Cardiac septum (tissue), 1 donor: ENCODE measurements around the gene NLRX1. TPM values are rescaled to one million over a fixed set of nuclear protein-coding genes. Genes with fewer than 3 reads are reported as not detected.
"Not testable (repeated sequence)": the region's sequence is repeated elsewhere in the genome, so short reads cannot be mapped to it uniquely, and the experiment has no call there.

Experiments used
- DNase-seq: peaks from one replicate; pipeline ENCODE4 v3.0.0-alpha.2; 2020; ENCODE audit warnings: low spot score
- intact Hi-C: fragments of 100-400 bp; cut with DNase I; formaldehyde crosslinking; loops from one replicate; pipeline ENCODE4 v1.14.0; 2022
- total RNA-seq: library from RNA; stranded (reverse); fragmentation: NEBNext Ultra II Directional; extraction: Animal tissue kit (Norgen Biotek cat#: 25700); gene quantifications from one replicate; pipeline ENCODE4 v1.2.1, GENCODE V29; 2021
- donor health status: DM: no; HTN: no; CAD: no.

Gene NLRX1
- total RNA-seq, 1 donor from 2014 or later, result 25.4 TPM

- no peak for DNase-seq
- intact Hi-C loops, result loop anchor here (5.0 kb wide), 2 partner anchors 47 to 172 kb away; no protein-coding TSS in a partner anchor
Measured at GRCh38 chr11:119149786-119150275, 18.7 kb upstream of the NLRX1 start.

GRCh38 chr11:119152043-119152442, 16.5 kb upstream of the NLRX1 start:
- DNase-seq, result no peak
- intact Hi-C loops, result no loop called here

DNA sequence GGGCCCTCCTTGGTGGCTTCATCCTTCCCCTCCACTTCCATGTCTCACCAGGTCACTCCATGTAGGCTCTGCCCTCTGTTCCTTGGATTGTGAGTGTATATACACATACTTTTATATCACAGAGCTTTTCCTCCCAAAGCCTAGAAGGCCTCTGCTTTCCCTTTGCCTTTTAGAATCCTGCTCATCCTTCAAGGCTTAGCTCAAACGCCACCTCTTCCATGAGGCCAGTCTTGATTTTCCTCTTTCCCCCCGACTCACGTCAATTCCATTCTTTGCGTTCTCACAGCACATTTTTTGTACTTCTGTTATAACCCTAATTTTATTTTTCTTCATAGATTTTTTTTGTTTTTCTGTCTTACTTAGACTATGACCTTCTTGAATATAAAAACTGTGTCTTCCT, 15.9 kb upstream of the NLRX1 start:
- intact Hi-C loops, result no loop called here
- DNase-seq, result no peak

GRCh38 chr11:119153049-119153818, 15.3 kb upstream of the NLRX1 start:
- intact Hi-C loops, result no loop called here
- no peak for DNase-seq

DNA sequence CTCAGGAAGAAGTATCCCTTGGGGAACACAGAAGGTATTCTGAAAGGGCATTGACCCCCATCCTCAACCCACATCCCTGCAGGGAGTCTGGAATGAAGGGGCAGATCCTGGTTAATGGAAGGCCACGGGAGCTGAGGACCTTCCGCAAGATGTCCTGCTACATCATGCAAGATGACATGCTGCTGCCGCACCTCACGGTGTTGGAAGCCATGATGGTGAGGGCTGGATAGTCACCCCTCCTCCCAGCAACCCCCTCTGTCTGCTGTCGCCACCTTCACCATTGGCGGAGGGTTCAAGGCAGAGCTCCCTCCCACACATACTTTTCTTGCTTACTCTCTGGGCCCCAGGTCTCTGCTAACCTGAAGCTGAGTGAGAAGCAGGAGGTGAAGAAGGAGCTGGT, 14.3 kb upstream of the NLRX1 start:
- intact Hi-C loops, result no loop called here
- no peak for DNase-seq

GRCh38 chr11:119155733-119156492, 12.6 kb upstream of the NLRX1 start:
- DNase-seq, result no peak

DNA sequence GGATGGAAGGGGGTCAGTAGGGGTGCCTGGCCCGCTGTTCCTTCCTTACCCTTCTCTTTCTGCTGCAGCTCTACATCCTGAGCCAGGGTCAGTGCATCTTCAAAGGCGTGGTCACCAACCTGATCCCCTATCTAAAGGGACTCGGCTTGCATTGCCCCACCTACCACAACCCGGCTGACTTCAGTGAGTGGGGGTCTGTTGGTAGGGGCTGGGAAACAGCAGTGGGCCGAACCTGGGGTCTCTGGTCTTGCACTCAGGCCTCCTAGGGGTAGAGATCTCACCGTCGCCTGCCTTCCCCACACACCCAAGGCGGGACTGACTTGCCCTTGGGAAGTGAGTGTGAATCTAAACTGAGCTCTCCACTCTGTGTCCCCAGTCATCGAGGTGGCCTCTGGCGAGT, 12.0 kb upstream of the NLRX1 start:
- intact Hi-C loops, result no loop called here
- DNase-seq, result no peak

More at GRCh38 chr11:119155733-119156492, 12.6 kb upstream of the NLRX1 start:
- intact Hi-C loops, result no loop called here

- intact Hi-C loops, result no loop called here
- no peak for DNase-seq
Measured at GRCh38 chr11:119157063-119157462, 11.5 kb upstream of the NLRX1 start.

DNA sequence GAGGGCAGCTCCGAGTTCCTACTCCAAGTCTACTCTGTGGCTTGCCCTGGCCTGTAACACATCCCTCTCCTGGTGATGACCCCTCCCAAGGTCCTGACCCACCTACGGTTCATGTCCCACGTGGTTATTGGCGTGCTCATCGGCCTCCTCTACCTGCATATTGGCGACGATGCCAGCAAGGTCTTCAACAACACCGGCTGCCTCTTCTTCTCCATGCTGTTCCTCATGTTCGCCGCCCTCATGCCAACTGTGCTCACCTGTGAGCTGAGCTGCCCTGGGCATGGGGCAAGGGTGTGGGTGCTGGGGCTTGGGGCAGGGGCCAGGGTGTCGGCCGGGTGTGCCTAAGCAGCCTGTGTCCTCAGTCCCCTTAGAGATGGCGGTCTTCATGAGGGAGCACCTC, 10.1 kb upstream of the NLRX1 start:
- no peak for DNase-seq
- intact Hi-C loops, result no loop called here

GRCh38 chr11:119160151-119160550, 8.4 kb upstream of the NLRX1 start:
- no peak for DNase-seq
- intact Hi-C loops, result no loop called here

DNA sequence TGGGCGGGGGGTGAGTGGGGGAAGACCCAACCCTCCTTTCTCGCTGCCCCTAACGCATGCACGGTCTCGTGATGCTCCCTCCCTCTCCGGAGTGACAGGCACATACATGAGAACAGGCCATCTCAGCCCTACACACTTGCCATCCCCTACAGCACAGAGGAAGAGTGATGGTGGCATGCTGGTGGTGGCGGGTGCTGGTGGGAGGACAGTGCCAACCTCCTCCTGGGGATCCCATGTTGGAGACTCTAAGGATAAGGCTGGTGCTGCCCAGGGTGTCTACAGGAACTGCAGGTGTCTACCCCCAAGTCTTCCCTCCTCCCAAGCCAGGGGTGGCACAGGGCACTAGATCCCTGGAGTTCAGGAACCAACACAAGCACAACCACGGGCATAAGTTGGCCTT, 6.7 kb upstream of the NLRX1 start:
- DNase-seq, result no peak
- intact Hi-C loops, result no loop called here

DNA sequence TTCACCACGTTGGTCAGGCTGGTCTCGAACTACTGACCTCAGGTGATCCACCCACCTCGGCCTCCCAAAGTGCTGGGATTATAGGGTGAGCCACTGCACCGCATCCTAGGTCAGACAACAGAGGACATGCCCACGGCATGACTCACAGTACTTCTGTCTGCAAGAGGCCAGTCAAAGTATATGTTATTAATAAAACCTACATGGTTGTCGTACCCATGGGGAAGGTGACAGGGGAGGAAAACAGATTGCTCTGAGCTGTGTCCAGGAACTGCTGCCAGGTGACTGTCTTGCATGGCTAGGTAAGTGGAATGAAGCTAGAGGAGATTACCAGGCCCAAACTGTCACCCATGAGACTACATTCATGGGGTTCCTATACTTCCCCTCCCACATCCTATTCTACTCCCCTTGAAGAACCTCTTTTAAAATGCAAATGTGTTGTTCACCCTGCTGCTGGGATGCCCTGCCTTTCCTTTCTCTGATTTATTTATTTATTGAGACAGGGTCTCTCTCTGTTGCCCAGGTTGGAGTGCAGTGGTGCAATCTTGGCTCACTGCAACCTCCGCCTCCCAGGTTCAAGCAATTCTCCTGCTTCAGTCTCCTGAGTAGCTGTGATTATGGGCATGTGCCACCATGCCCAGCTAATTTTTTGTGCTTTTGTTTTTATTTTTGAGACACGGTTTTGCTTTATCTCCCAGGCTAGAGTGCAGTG, 2.0 kb upstream of the NLRX1 start:
- intact Hi-C loops, result no loop called here
- DNase-seq, result no peak

- intact Hi-C loops, DNase-seq: not testable (repeated sequence)
Measured at GRCh38 chr11:119167077-119167458, 1.5 kb upstream of the NLRX1 start.

- intact Hi-C loops, result loop anchor here (2.0 kb wide), 1 partner anchor 37 kb away; no protein-coding TSS in a partner anchor
- DNase-seq, result no peak
Measured at GRCh38 chr11:119167933-119168332, 592 bp upstream of the NLRX1 start.

GRCh38 chr11:119169282-119169719, 776 bp downstream of the NLRX1 start:
- DNase-seq, result no peak
- intact Hi-C loops, result loop anchor here (2.0 kb wide), 1 partner anchor 36 kb away; no protein-coding TSS in a partner anchor

DNA sequence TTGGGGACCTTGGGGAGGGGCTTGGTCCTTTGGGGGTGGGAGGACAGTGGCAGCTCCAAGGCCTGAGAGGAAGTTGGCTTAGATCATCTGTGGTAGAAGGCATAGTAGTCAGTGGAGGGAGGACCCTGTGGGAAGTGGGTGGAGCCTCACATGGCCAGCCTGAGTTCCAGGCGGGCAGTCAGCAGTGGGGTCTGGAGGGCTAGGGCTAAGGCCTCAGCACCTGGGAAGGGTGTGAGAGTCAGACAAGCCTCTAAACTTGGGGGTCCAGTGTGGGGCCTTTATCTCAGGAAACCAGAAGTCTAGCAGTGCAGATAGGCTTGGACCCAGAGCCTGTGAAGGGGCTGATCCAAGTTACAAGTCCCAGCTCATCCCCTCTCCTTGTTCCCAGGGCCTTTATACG, 4.0 kb downstream of the NLRX1 start:
- no peak for DNase-seq
- intact Hi-C loops, result no loop called here

DNA sequence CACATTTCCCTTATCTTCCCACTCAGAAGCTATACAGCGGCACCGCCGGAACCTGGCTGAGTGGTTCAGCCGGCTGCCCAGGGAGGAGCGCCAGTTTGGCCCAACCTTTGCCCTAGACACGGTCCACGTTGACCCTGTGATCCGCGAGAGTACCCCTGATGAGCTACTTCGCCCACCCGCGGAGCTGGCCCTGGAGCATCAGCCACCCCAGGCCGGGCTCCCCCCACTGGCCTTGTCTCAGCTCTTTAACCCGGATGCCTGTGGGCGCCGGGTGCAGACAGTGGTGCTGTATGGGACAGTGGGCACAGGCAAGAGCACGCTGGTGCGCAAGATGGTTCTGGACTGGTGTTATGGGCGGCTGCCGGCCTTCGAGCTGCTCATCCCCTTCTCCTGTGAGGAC, 4.9 kb downstream of the NLRX1 start:
- intact Hi-C loops, result no loop called here
- DNase-seq, result no peak

GRCh38 chr11:119175493-119176077, 7.1 kb downstream of the NLRX1 start:
- intact Hi-C loops, result no loop called here
- no peak for DNase-seq

- intact Hi-C loops, result no loop called here
- no peak for DNase-seq
Measured at GRCh38 chr11:119178166-119178680, 9.7 kb downstream of the NLRX1 start.
